ENCODE measurements around the gene CFAP99.
A peak's percentile ranks its signal among the peaks of the same experiment; 100 is the strongest.

GRCh38 chr4:2462992-2463762 is 44.4 kb downstream of the CFAP99 start:
- TF ChIP-seq CTCF (IDR thresholded peaks at IDR 0.05; ENCODE audit: low read depth, low read length, poor library complexity, severe bottlenecking) (peak; percentile 4), EZH2phosphoT487 (IDR thresholded peaks at IDR 0.05; ENCODE audit: borderline replicate concordance, low read length) (no peak)
